ENCODE data around the gene WDR4.
"Not testable (repeated sequence)": the region's sequence is repeated elsewhere in the genome, so short reads cannot be mapped to it uniquely, and the experiment has no call there.

WDR4 gene

GRCh38 chr21:42829954-42830353 is 49.4 kb downstream of the WDR4 start:
- Mint-ChIP-seq H3K4me1 (peaks cover 14% of the 10 kb centered on the region), H3K9me3 (peaks cover 2% of the 10 kb centered on the region), H3K27ac (no peak overlapping the region), H3K4me3 (no peak overlapping the region), H3K36me3 (no peaks in the 10 kb centered on the region), H3K27me3 (peaks cover 39% of the 10 kb centered on the region)
- ATAC-seq, result no peak

- no peak for ATAC-seq
- H3K4me1 Mint-ChIP-seq, result peaks cover 14% of the 10 kb centered on the region
- no peak overlapping the region for H3K4me3 Mint-ChIP-seq
- peaks cover 2% of the 10 kb centered on the region for H3K9me3 Mint-ChIP-seq
- H3K27ac Mint-ChIP-seq, result no peak overlapping the region
- H3K27me3 Mint-ChIP-seq, result peaks cover 45% of the 10 kb centered on the region
- no peaks in the 10 kb centered on the region for H3K36me3 Mint-ChIP-seq
These were observed 49.9 kb downstream of the WDR4 start for GRCh38 chr21:42829417-42829816.

- Mint-ChIP-seq H3K27ac (no peak overlapping the region), H3K9me3 (peaks cover 2% of the 10 kb centered on the region), H3K27me3 (peaks cover 48% of the 10 kb centered on the region), H3K4me1 (peaks cover under 1% of the 10 kb centered on the region), H3K4me3 (no peak overlapping the region), H3K36me3 (no peaks in the 10 kb centered on the region)
- no peak for ATAC-seq
These were observed 51.8 kb downstream of the WDR4 start for GRCh38 chr21:42827588-42827987.

- Mint-ChIP-seq H3K36me3 (no peaks in the 10 kb centered on the region), H3K9me3 (no peaks in the 10 kb centered on the region), H3K4me1 (no peaks in the 10 kb centered on the region), H3K4me3 (no peak overlapping the region), H3K27ac (no peak overlapping the region), H3K27me3 (peaks cover 42% of the 10 kb centered on the region)
- no peak for ATAC-seq
These were observed 58.5 kb downstream of the WDR4 start for GRCh38 chr21:42820616-42821465.

GRCh38 chr21:42819861-42820615 is 59.3 kb downstream of the WDR4 start:
- ATAC-seq, result no peak
- Mint-ChIP-seq H3K27me3 (peaks cover 34% of the 10 kb centered on the region), H3K9me3 (no peaks in the 10 kb centered on the region), H3K4me3 (no peak overlapping the region), H3K27ac (no peak overlapping the region), H3K36me3 (no peaks in the 10 kb centered on the region), H3K4me1 (no peaks in the 10 kb centered on the region)

- H3K4me3 Mint-ChIP-seq, result no peak overlapping the region
These were observed 61.0 kb downstream of the WDR4 start for GRCh38 chr21:42818328-42818749.

GRCh38 chr21:42815217-42815616 is 64.1 kb downstream of the WDR4 start:
- H3K4me1 Mint-ChIP-seq, result no peaks in the 10 kb centered on the region
- no peaks in the 10 kb centered on the region for H3K9me3 Mint-ChIP-seq
- no peak for ATAC-seq
- no peak overlapping the region for H3K4me3 Mint-ChIP-seq
- H3K36me3 Mint-ChIP-seq, result no peaks in the 10 kb centered on the region
- H3K27me3 Mint-ChIP-seq, result peaks cover 27% of the 10 kb centered on the region
- H3K27ac Mint-ChIP-seq, result no peak overlapping the region

More at GRCh38 chr21:42818328-42818749, 61.0 kb downstream of the WDR4 start:
- no peaks in the 10 kb centered on the region for H3K4me1 Mint-ChIP-seq
- H3K9me3 Mint-ChIP-seq, result no peaks in the 10 kb centered on the region
- no peak for ATAC-seq
- H3K36me3 Mint-ChIP-seq, result no peaks in the 10 kb centered on the region
- H3K27ac Mint-ChIP-seq, result no peak overlapping the region
- H3K27me3 Mint-ChIP-seq, result peaks cover 24% of the 10 kb centered on the region

- H3K36me3 Mint-ChIP-seq, H3K27ac Mint-ChIP-seq, H3K4me1 Mint-ChIP-seq, H3K4me3 Mint-ChIP-seq, ATAC-seq, H3K9me3 Mint-ChIP-seq: not testable (repeated sequence)
- H3K27me3 Mint-ChIP-seq, result peaks cover 23% of the 10 kb centered on the region
These were observed 66.7 kb downstream of the WDR4 start for GRCh38 chr21:42812528-42813241.

GRCh38 chr21:42811960-42812359 is 67.4 kb downstream of the WDR4 start:
- Mint-ChIP-seq H3K27ac (no peak overlapping the region), H3K36me3 (no peaks in the 10 kb centered on the region), H3K9me3 (no peaks in the 10 kb centered on the region), H3K4me3 (no peak overlapping the region), H3K27me3 (peaks cover 18% of the 10 kb centered on the region), H3K4me1 (no peaks in the 10 kb centered on the region)
- ATAC-seq, result no peak

GRCh38 chr21:42809577-42810475 is 69.5 kb downstream of the WDR4 start:
- Mint-ChIP-seq H3K4me3 (no peak overlapping the region), H3K27ac (no peak overlapping the region), H3K27me3 (peaks cover 18% of the 10 kb centered on the region), H3K36me3 (no peaks in the 10 kb centered on the region), H3K4me1 (no peaks in the 10 kb centered on the region), H3K9me3 (no peaks in the 10 kb centered on the region)
- no peak for ATAC-seq

GRCh38 chr21:42809171-42809570 is 70.2 kb downstream of the WDR4 start:
- H3K27ac Mint-ChIP-seq, result no peak overlapping the region
- ATAC-seq, result no peak
- no peaks in the 10 kb centered on the region for H3K36me3 Mint-ChIP-seq
- no peak overlapping the region for H3K4me3 Mint-ChIP-seq
- peaks cover 18% of the 10 kb centered on the region for H3K27me3 Mint-ChIP-seq
- H3K4me1 Mint-ChIP-seq, result no peaks in the 10 kb centered on the region
- H3K9me3 Mint-ChIP-seq, result no peaks in the 10 kb centered on the region

GRCh38 chr21:42807938-42808613 is 71.3 kb downstream of the WDR4 start:
- no peak for ATAC-seq
- Mint-ChIP-seq H3K4me3 (no peak overlapping the region), H3K36me3 (no peaks in the 10 kb centered on the region), H3K27ac (no peak overlapping the region), H3K4me1 (no peaks in the 10 kb centered on the region), H3K9me3 (no peaks in the 10 kb centered on the region), H3K27me3 (peaks cover 18% of the 10 kb centered on the region)

- peaks cover 18% of the 10 kb centered on the region for H3K27me3 Mint-ChIP-seq
- not testable (repeated sequence) for H3K36me3 Mint-ChIP-seq, H3K4me3 Mint-ChIP-seq, H3K4me1 Mint-ChIP-seq, ATAC-seq, H3K9me3 Mint-ChIP-seq, H3K27ac Mint-ChIP-seq
These were observed 71.9 kb downstream of the WDR4 start for GRCh38 chr21:42807293-42807895.

All from stimulated activated memory B cell treated with anti-CD40 and anti-IgM and Interleukin-4, amounts not matched to agents 10 μg/mL and 1 μg/mL and 100 μg/mL, for 72 hours (primary cell).